HEK293T (cell line): ENCODE measurements around the gene JMJD4.

Source experiments
- BHLHE40 ChIP-seq: fragments of 450-650 bp; IDR thresholded peaks from 2 replicates; pipeline ENCODE4 v1.6.1; 2016; ENCODE audit warnings: mild to moderate bottlenecking, moderate library complexity, borderline replicate concordance
- CTBP1 ChIP-seq: fragments of 450-650 bp; IDR thresholded peaks from 2 replicates; pipeline ENCODE4 v1.6.1; 2016; ENCODE audit warnings: borderline replicate concordance
- FOXK2 ChIP-seq: fragments of 450-650 bp; IDR thresholded peaks from 2 replicates; pipeline ENCODE4 v1.6.1; 2016; ENCODE audit warnings: mild to moderate bottlenecking
- FOXM1 ChIP-seq: fragments of 450-650 bp; IDR thresholded peaks from 2 replicates; pipeline ENCODE4 v1.6.1; 2017; ENCODE audit warnings: mild to moderate bottlenecking, borderline replicate concordance
- HDGF ChIP-seq: fragments of 450-650 bp; IDR thresholded peaks from 2 replicates; pipeline ENCODE4 v1.6.1; 2017; ENCODE audit warnings: antibody characterized with exemption, borderline replicate concordance
- L3MBTL2 ChIP-seq: fragments of 450-650 bp; conservative IDR thresholded peaks from 2 replicates; pipeline ENCODE4 v1.6.1; 2016; ENCODE audit warnings: mild to moderate bottlenecking
- LEF1 ChIP-seq: fragments of 450-650 bp; IDR thresholded peaks from 2 replicates; pipeline ENCODE4 v1.6.1; 2017; ENCODE audit warnings: mild to moderate bottlenecking, borderline replicate concordance
- PKNOX1 ChIP-seq: fragments of 450-650 bp; IDR thresholded peaks from 2 replicates; pipeline ENCODE4 v1.6.1; 2016
- SP1 ChIP-seq: fragments of 450-650 bp; IDR thresholded peaks from 2 replicates; pipeline ENCODE4 v1.6.1; 2017
- SUZ12 ChIP-seq: fragments of 450-650 bp; IDR thresholded peaks from 2 replicates; pipeline ENCODE4 v1.6.1; 2016; ENCODE audit warnings: mild to moderate bottlenecking
- ZNF384 ChIP-seq: fragments of 450-650 bp; IDR thresholded peaks from 2 replicates; pipeline ENCODE4 v1.6.1; 2016

GRCh38 chr1:227780101-227781044, 45.3 kb upstream of the JMJD4 start:
- TF ChIP-seq SUZ12 (no peak), SP1 (no peak), L3MBTL2 (no peak), HDGF (no peak), LEF1 (no peak), BHLHE40 (no peak), CTBP1 (no peak), ZNF384 (no peak), FOXM1 (no peak), PKNOX1 (no peak), FOXK2 (no peak)
